Spleen (tissue), 11 donors: ENCODE data around the gene CRYGN. TPM values are rescaled to one million over a fixed set of nuclear protein-coding genes. Genes with fewer than 3 reads are reported as not detected.
A peak's percentile ranks its signal among the peaks of the same experiment; 100 is the strongest.

Experiments
- DNase-seq: peaks from one replicate; pipeline ENCODE4 v3.0.0-alpha.2; 2020
- H3K27ac ChIP-seq, 8 donors: fragments of 200-600 bp; sonication (generic) in 7 of 8; 1 replicate in 4 of 8; 2 replicates in 4 of 8; pipeline versions ENCODE4 v1.5.0 to v1.8.0; 2016 to 2021; ENCODE audit warnings: inconsistent platforms in 4 of 8, mild to moderate bottlenecking in 4 of 8, moderate library complexity in 1 of 8
- H3K27me3 ChIP-seq, 7 donors: fragments of 200-600 bp; sonication (generic) in 6 of 7; replicated peaks in 1 of 7; 1 replicate in 4 of 7; 2 replicates in 3 of 7; pipeline versions ENCODE4 v1.5.0 to v1.8.0; 2016 to 2021; ENCODE audit warnings: inconsistent platforms in 3 of 7, mild to moderate bottlenecking in 1 of 7
- H3K36me3 ChIP-seq, 6 donors: fragments of 200-600 bp; sonication (generic) in 5 of 6; 1 replicate in 4 of 6; 2 replicates in 2 of 6; pipeline versions ENCODE4 v1.5.0 to v1.8.0; 2016 to 2021; ENCODE audit warnings: inconsistent platforms in 2 of 6
- H3K4me1 ChIP-seq, 6 donors: fragments of 200-600 bp; sonication (generic) in 5 of 6; 1 replicate in 3 of 6; 2 replicates in 3 of 6; pipeline versions ENCODE4 v1.5.0 to v1.8.0; 2016 to 2021; ENCODE audit warnings: inconsistent platforms in 3 of 6
- H3K4me3 ChIP-seq, 8 donors: fragments of 200-600 bp; sonication (generic) in 7 of 8; 1 replicate in 4 of 8; 2 replicates in 4 of 8; pipeline versions ENCODE4 v1.5.0 to v1.8.0; 2016 to 2021; ENCODE audit warnings: inconsistent platforms in 4 of 8, mild to moderate bottlenecking in 4 of 8, moderate library complexity in 2 of 8
- H3K9me3 ChIP-seq, 8 donors: fragments of 200-600 bp; sonication (generic) in 7 of 8; 1 replicate in 4 of 8; 2 replicates in 4 of 8; pipeline versions ENCODE4 v1.5.0 to v1.8.0; 2016 to 2021; ENCODE audit warnings: inconsistent platforms in 4 of 8
- CTCF ChIP-seq, 11 experiments: fragments of 200-600 bp in 7 of 11; fragments of 450-650 bp in 4 of 11; sonication (generic) in 4 of 11; IDR thresholded peaks in 8 of 11; conservative IDR thresholded peaks in 3 of 11; 1 replicate in 7 of 11; 2 replicates in 4 of 11; pipeline versions ENCODE4 v1.4.0 to v1.8.0; 2016 to 2021; ENCODE audit warnings: antibody characterized with exemption in 11 of 11, inconsistent platforms in 4 of 11, mild to moderate bottlenecking in 1 of 11
- POLR2A ChIP-seq, 3 donors: fragments of 450-650 bp; IDR thresholded peaks; one replicate each; pipeline ENCODE4 v1.5.1; 2017; ENCODE audit warnings: antibody characterized with exemption in 3 of 3, mild to moderate bottlenecking in 1 of 3
- POLR2AphosphoS5 ChIP-seq, 3 donors: sonication (generic); formaldehyde crosslinking; IDR thresholded peaks; one replicate each; pipeline ENCODE4 v1.5.1; 2017; ENCODE audit warnings: antibody characterized with exemption in 3 of 3
- WGBS, 5 donors: extraction: QIAGEN DNeasy Blood & Tissue Kit in 3 of 5; methylation state at CpG; one replicate each; pipeline versions ENCODE4 v1.1.5 to v1.1.7; 2013 to 2018; 5-methylcytosine and 5-hydroxymethylcytosine counted together
- intact Hi-C: fragments of 100-400 bp; cut with DNase I; formaldehyde crosslinking; loops from one replicate; pipeline ENCODE4 v1.15.0; 2023; ENCODE audit warnings: low total_unique reads
- polyA plus RNA-seq, 3 donors: library from polyadenylated mRNA; stranded (reverse); fragments of 200-250 nt; gene quantifications; one replicate each; pipeline ENCODE4 v1.2.1, GENCODE V29; 2013
- total RNA-seq, 7 donors: library from RNA; depleted of rRNA in 3 of 7; stranded (reverse); fragments of >200 nt in 3 of 7; fragmentation: NEBNext Ultra II Directional in 4 of 7; extraction: Animal tissue kit (Norgen Biotek cat#: 25700) in 4 of 7; gene quantifications; one replicate each; pipeline versions ENCODE4 v1.1.0 to v1.2.1, GENCODE V29; 2016 to 2021
- donor health status: healthy with polysubstance abuse.
- donor health status: DM: no; HTN: no; CAD: no; lungs with moderate emphysema.
- donor health status: DM: no; HTN: no; CAD: no.
- donor health status: Bipolar disorder and iron deficiency.
- donor health status: healthy.
- donor health status: DM: no; HTN: no; CAD: no.
- donor health status: DM: yes; HTN: yes; CAD: no.

Gene CRYGN
- total and polyA plus RNA-seq, 10 donors = 0.17 to 2.5 (median 0.32) TPM; not detected in 1

GRCh38 chr7:151446412-151446811 lies 6.5 kb upstream of the CRYGN start:
- no peaks in the 10 kb centered on the region for H3K9me3 ChIP-seq
- H3K4me1 ChIP-seq = peaks cover 0 to 28% (median 10%) of the 10 kb centered on the region in 6 donors
- intact Hi-C loops = loop anchor here (5.0 kb wide), 2 partner anchors 79 to 129 kb away; no protein-coding TSS in a partner anchor
- TF ChIP-seq CTCF (IDR thresholded peaks at IDR 0.05 in 8 of 11, conservative IDR thresholded peaks at IDR 0.05 in 3 of 11) (no peak), POLR2A (IDR thresholded peaks at IDR 0.05) (no peak), POLR2AphosphoS5 (IDR thresholded peaks at IDR 0.05) (no peak)
- 93 to 100% (median 98%) methylated on average over 2 of the region's 2 CpGs for WGBS, 5 donors
- no peak overlapping the region for H3K4me3 ChIP-seq
- H3K27ac ChIP-seq = no peak overlapping the region
- peaks cover 0 to 9% (median 0%) of the 10 kb centered on the region in 7 donors for H3K27me3 ChIP-seq
- H3K36me3 ChIP-seq = no peaks in the 10 kb centered on the region
- DNase-seq = peak; percentile 52

DNA sequence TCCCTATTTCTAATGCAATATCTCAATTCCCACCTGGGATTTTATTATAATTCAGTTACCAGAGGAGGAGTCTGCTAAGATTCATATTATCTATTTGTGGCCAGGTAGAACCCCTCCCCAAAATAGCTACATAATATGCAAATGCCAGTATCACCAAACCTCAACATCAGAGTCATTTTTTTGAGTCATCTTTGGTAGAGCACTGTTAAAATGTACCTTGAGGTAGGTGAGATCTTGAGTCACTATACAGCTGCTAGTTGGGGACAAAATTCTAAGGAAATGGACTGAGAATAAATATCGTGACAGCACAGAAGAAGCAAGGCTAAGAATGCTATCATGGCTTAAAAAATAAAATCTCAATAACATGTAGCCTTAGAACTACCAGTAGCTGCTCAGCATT lies 4.7 kb upstream of the CRYGN start:
- Histone ChIP-seq H3K4me1 (peaks cover 0 to 46% (median 23%) of the 10 kb centered on the region in 6 donors), H3K27me3 (peaks cover 0 to 19% (median 5%) of the 10 kb centered on the region in 7 donors), H3K36me3 (no peaks in the 10 kb centered on the region), H3K27ac (no peak overlapping the region), H3K4me3 (no peak overlapping the region), H3K9me3 (no peaks in the 10 kb centered on the region)
- 71 to 85% (median 84%) methylated on average over 1 of the region's 1 CpG for WGBS, 5 donors
- intact Hi-C loops = loop anchor here (5.0 kb wide), 2 partner anchors 77 to 127 kb away; no protein-coding TSS in a partner anchor
- TF ChIP-seq CTCF (IDR thresholded peaks at IDR 0.05 in 8 of 11, conservative IDR thresholded peaks at IDR 0.05 in 3 of 11) = no peak
- TF ChIP-seq POLR2A (IDR thresholded peaks at IDR 0.05) = no peak
- TF ChIP-seq POLR2AphosphoS5 (IDR thresholded peaks at IDR 0.05) = no peak
- no peak for DNase-seq

DNA sequence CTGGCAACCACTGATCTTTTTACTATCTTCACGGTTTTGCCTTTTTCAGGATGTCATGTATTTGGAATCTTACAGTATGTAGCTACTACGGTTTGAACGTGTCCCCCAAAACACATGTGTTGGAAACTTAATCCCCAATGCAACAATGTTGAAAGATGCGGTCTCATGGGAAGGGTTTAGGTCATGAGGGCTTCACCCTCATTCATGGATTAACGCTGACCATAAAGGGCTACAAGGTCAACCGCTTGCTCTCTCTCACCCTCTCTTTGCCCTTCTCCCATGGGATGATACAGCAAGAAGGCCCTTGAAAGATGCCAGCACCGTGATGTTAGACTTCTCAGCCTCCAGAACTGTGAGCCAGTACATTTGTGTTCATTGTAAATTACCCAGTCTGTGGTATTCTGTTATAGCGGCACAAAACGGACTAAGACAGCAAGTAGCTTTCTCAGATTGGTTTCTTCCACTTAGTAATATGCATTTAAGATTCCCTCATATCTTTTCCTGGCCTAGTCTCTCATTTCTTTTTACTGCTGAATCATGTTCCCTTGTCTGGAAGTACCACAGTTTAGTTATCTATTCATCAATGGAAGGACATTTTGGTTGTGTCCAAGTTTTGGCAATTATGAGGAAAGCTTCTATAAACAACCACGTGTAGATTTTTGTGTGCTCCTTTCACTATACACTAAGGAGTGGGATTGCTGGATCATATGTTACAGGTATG lies 3.0 kb upstream of the CRYGN start:
- Histone ChIP-seq H3K9me3 (no peaks in the 10 kb centered on the region), H3K4me3 (no peak overlapping the region), H3K4me1 (peaks cover 0 to 46% (median 26%) of the 10 kb centered on the region in 6 donors), H3K27ac (peak overlapping the region in 1 of 8 donors; percentile 22), H3K27me3 (peaks cover 0 to 26% (median 12%) of the 10 kb centered on the region in 7 donors), H3K36me3 (no peaks in the 10 kb centered on the region)
- DNase-seq = peak; percentile 1
- intact Hi-C loops = no loop called here
- WGBS, 5 donors = 78 to 90% (median 86%) methylated on average over 10 of the region's 10 CpGs
- TF ChIP-seq CTCF (IDR thresholded peaks at IDR 0.05 in 8 of 11, conservative IDR thresholded peaks at IDR 0.05 in 3 of 11) (no peak), POLR2A (IDR thresholded peaks at IDR 0.05) (no peak), POLR2AphosphoS5 (IDR thresholded peaks at IDR 0.05) (no peak)

DNA sequence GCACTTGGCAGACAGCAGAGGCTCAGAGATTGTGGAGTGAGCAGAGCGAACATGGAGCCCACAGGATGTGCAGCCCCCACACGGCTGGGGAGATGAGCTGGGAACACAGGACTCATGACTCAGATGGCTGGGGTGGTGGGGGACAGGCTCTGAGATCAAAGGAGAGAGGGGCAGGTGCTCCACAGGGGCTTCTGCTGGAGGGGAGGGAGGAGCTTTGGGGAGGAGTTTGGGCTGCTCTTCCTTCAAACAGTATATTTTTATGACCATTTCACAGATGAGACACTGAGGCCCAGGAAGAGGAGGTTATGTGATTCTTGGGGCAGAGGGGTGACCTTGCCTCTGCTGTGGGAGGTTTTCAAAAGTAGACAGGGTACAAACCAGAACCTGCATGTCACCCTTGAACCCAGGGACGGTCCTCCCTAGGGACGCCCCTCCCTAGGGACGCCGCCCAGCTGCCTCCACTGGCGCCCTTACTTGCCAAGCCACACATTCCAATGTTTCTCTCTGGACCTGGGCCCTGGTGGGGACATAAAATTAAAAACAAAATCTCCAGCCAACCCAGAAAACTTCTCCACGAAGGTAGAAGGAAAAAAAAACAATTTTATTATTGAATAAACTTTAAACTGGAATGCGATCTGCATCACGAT lies 981 bp upstream of the CRYGN start:
- peaks cover 0 to 47% (median 21%) of the 10 kb centered on the region in 6 donors for H3K4me1 ChIP-seq
- peak overlapping the region in 6 of 8 donors; percentile 4 to 64 (median 52) for H3K27ac ChIP-seq
- H3K36me3 ChIP-seq = no peaks in the 10 kb centered on the region
- TF ChIP-seq POLR2AphosphoS5 (IDR thresholded peaks at IDR 0.05) = no peak
- TF ChIP-seq POLR2A (IDR thresholded peaks at IDR 0.05) = no peak
- TF ChIP-seq CTCF (IDR thresholded peaks at IDR 0.05 in 8 of 11, conservative IDR thresholded peaks at IDR 0.05 in 3 of 11) = no peak
- H3K4me3 ChIP-seq = no peak overlapping the region
- intact Hi-C loops = no loop called here
- DNase-seq = peak; percentile 28
- H3K27me3 ChIP-seq = peaks cover 0 to 26% (median 12%) of the 10 kb centered on the region in 7 donors
- WGBS, 5 donors = 61 to 70% (median 66%) methylated on average over 10 of the region's 10 CpGs
- H3K9me3 ChIP-seq = no peaks in the 10 kb centered on the region
